Measurements from ENCODE around the gene NAT10.
A peak's percentile ranks its signal among the peaks of the same experiment; 100 is the strongest.

Gene NAT10

GRCh38 chr11:34155757-34156062, 50.3 kb downstream of the NAT10 start:
- ChIA-PET CTCF (no interaction called here), POLR2A (ENCODE audit: low non-redundant PET) (no interaction called here)
- no peak for DNase-seq (ENCODE audit: low spot score)
- TF ChIP-seq CTCF (conservative IDR thresholded peaks at IDR 0.05; ENCODE audit: low read depth), result no peak
- H3K27ac ChIP-seq, result peak overlapping the region; percentile 14

- POLR2A ChIA-PET (ENCODE audit: low non-redundant PET), result no interaction called here
- DNase-seq (ENCODE audit: low spot score), result no peak
- CTCF ChIA-PET, result no interaction called here
- no peak overlapping the region for H3K27ac ChIP-seq
- TF ChIP-seq CTCF (conservative IDR thresholded peaks at IDR 0.05; ENCODE audit: low read depth), result no peak
These were observed 51.7 kb downstream of the NAT10 start for GRCh38 chr11:34157163-34157562.

- no peak overlapping the region for H3K27ac ChIP-seq
- ChIA-PET POLR2A (ENCODE audit: low non-redundant PET) (no interaction called here), CTCF (interaction anchor here (0.6 to 1.1 kb wide), 3 partner anchors 16 to 1066 kb away, joined by 3 to 4 read pairs (median 3); no protein-coding TSS in a partner anchor)
These were observed 53.2 kb downstream of the NAT10 start for GRCh38 chr11:34158661-34159060.

GRCh38 chr11:34160049-34160721, 54.8 kb downstream of the NAT10 start:
- no peak overlapping the region for H3K27ac ChIP-seq
- DNase-seq (ENCODE audit: low spot score), result no peak
- POLR2A ChIA-PET (ENCODE audit: low non-redundant PET), result no interaction called here
- TF ChIP-seq CTCF (conservative IDR thresholded peaks at IDR 0.05; ENCODE audit: low read depth), result no peak
- CTCF ChIA-PET, result no interaction called here

More at GRCh38 chr11:34158661-34159060, 53.2 kb downstream of the NAT10 start:
- TF ChIP-seq CTCF (conservative IDR thresholded peaks at IDR 0.05; ENCODE audit: low read depth), result no peak
- no peak for DNase-seq (ENCODE audit: low spot score)

GRCh38 chr11:34160791-34161190, 55.4 kb downstream of the NAT10 start:
- ChIA-PET CTCF (no interaction called here), POLR2A (ENCODE audit: low non-redundant PET) (no interaction called here)

GRCh38 chr11:34161361-34161760, 55.9 kb downstream of the NAT10 start:
- TF ChIP-seq CTCF (conservative IDR thresholded peaks at IDR 0.05; ENCODE audit: low read depth), result no peak
- H3K27ac ChIP-seq, result no peak overlapping the region
- ChIA-PET CTCF (no interaction called here), POLR2A (ENCODE audit: low non-redundant PET) (no interaction called here)
- no peak for DNase-seq (ENCODE audit: low spot score)

More at GRCh38 chr11:34160791-34161190, 55.4 kb downstream of the NAT10 start:
- no peak for TF ChIP-seq CTCF (conservative IDR thresholded peaks at IDR 0.05; ENCODE audit: low read depth)
- no peak for DNase-seq (ENCODE audit: low spot score)
- H3K27ac ChIP-seq, result no peak overlapping the region

All from RWPE1 (cell line).